HEK293 (cell line): Measurements from ENCODE around the gene CEP112.

Experiments
- CTCF ChIA-PET: fragments of 350-600 bp; formaldehyde crosslinking; extraction: SDS; loops from one replicate; lab custom pipeline; 2021; ENCODE audit warnings: antibody characterized with exemption; lab: Yijun Ruan, JAX
- POLR2A ChIA-PET: fragments of 300-600 bp; formaldehyde crosslinking; extraction: SDS; loops from one replicate; lab custom pipeline; 2020; ENCODE audit warnings: antibody characterized with exemption, inconsistent platforms; lab: Yijun Ruan, JAX
- H3K27ac ChIP-seq: fragments of 200-500 bp; sonication (Bioruptor generic); 2 replicates; pipeline ENCODE4 v1.5.1; 2014; ENCODE audit warnings: low read depth, low read length, control low read depth, inconsistent platforms; ENCODE audit errors: extremely low read depth
- H3K36me3 ChIP-seq, 2 experiments: fragments of 200-500 bp in 1 of 2; sonication (Bioruptor generic) in 1 of 2; 1 replicate in 1 of 2; 2 replicates in 1 of 2; pipeline ENCODE4 v1.5.1; 2014 to 2017; ENCODE audit warnings: inconsistent platforms in 2 of 2, low read length in 2 of 2; ENCODE audit not compliant: control insufficient read depth in 2 of 2, insufficient read depth in 1 of 2
- H3K4me1 ChIP-seq: fragments of 200-500 bp; sonication (Bioruptor generic); 2 replicates; pipeline ENCODE4 v1.5.1; 2014; ENCODE audit warnings: mild to moderate bottlenecking, low read length, inconsistent platforms; ENCODE audit not compliant: control insufficient read depth, insufficient read depth
- H3K4me3 ChIP-seq: 2 replicates; pipeline ENCODE4 v1.5.1; 2011; ENCODE audit warnings: low read depth, mild to moderate bottlenecking, control low read depth, low read length, moderate library complexity
- H3K9me3 ChIP-seq: fragments of 200-500 bp; sonication (Bioruptor generic); 2 replicates; pipeline ENCODE4 v1.5.1; 2014; ENCODE audit warnings: low read depth, low read length, inconsistent platforms; ENCODE audit not compliant: control insufficient read depth, insufficient read depth
- BCL11B ChIP-seq: fragments of 450-650 bp; formaldehyde crosslinking; IDR thresholded peaks from 2 replicates; pipeline ENCODE4 v1.5.1; 2016; ENCODE audit warnings: low read depth, missing biosample characterization, missing genetic modification characterization
- KLF7 ChIP-seq: fragments of 450-650 bp; formaldehyde crosslinking; IDR thresholded peaks from 2 replicates; pipeline ENCODE4 v1.5.1; 2016; ENCODE audit warnings: missing biosample characterization, missing genetic modification characterization, borderline replicate concordance
- OSR2 ChIP-seq: fragments of 450-650 bp; formaldehyde crosslinking; IDR thresholded peaks from 2 replicates; pipeline ENCODE4 v1.5.1; 2016; ENCODE audit warnings: missing biosample characterization, missing genetic modification characterization
- SALL2 ChIP-seq: fragments of 450-650 bp; formaldehyde crosslinking; IDR thresholded peaks from 2 replicates; pipeline ENCODE4 v1.5.0; 2017; ENCODE audit warnings: missing biosample characterization, mild to moderate bottlenecking, missing genetic modification characterization, borderline replicate concordance
- YY1 ChIP-seq: fragments of 450-650 bp; formaldehyde crosslinking; IDR thresholded peaks from 2 replicates; pipeline ENCODE4 v1.5.1; 2018; ENCODE audit warnings: missing biosample characterization, missing genetic modification characterization
- ZBTB1 ChIP-seq: fragments of 450-650 bp; formaldehyde crosslinking; IDR thresholded peaks from 2 replicates; pipeline ENCODE4 v1.5.1; 2016; ENCODE audit warnings: missing biosample characterization, missing genetic modification characterization
- ZNF10 ChIP-seq: fragments of 450-650 bp; formaldehyde crosslinking; IDR thresholded peaks from 2 replicates; pipeline ENCODE4 v1.5.1; 2017; ENCODE audit warnings: missing biosample characterization, missing genetic modification characterization
- ZNF114 ChIP-seq: fragments of 450-650 bp; formaldehyde crosslinking; IDR thresholded peaks from 2 replicates; pipeline ENCODE4 v1.5.0; 2017; ENCODE audit warnings: missing biosample characterization, missing genetic modification characterization
- ZNF132 ChIP-seq: fragments of 450-650 bp; formaldehyde crosslinking; IDR thresholded peaks from 2 replicates; pipeline ENCODE4 v1.5.1; 2017; ENCODE audit warnings: missing biosample characterization, missing genetic modification characterization, borderline replicate concordance
- ZNF274 ChIP-seq, 2 experiments: fragments of 200-500 bp in 1 of 2; fragments of 450-650 bp in 1 of 2; sonication (Bioruptor generic) in 1 of 2; formaldehyde crosslinking in 1 of 2; IDR thresholded peaks; 2 replicates each; pipeline versions ENCODE4 v1.5.1 to v1.6.1; 2014 to 2016; ENCODE audit warnings: borderline replicate concordance in 1 of 2, inconsistent platforms in 1 of 2, low read length in 1 of 2, missing biosample characterization in 1 of 2, missing genetic modification characterization in 1 of 2
- ZNF366 ChIP-seq: fragments of 450-650 bp; formaldehyde crosslinking; conservative IDR thresholded peaks from 2 replicates; pipeline ENCODE4 v1.5.1; 2016; ENCODE audit warnings: missing biosample characterization, missing genetic modification characterization
- ZNF404 ChIP-seq: fragments of 450-650 bp; formaldehyde crosslinking; IDR thresholded peaks from 2 replicates; pipeline ENCODE4 v1.5.1; 2017; ENCODE audit warnings: missing biosample characterization, missing genetic modification characterization
- ZNF426 ChIP-seq: fragments of 450-650 bp; formaldehyde crosslinking; IDR thresholded peaks from 2 replicates; pipeline ENCODE4 v1.5.1; 2017; ENCODE audit warnings: missing biosample characterization, missing genetic modification characterization, mild to moderate bottlenecking, inconsistent platforms, moderate library complexity
- ZNF548 ChIP-seq: fragments of 450-650 bp; formaldehyde crosslinking; IDR thresholded peaks from 2 replicates; pipeline ENCODE4 v1.5.1; 2016; ENCODE audit warnings: missing biosample characterization, missing genetic modification characterization
- ZNF549 ChIP-seq: fragments of 450-650 bp; IDR thresholded peaks from 2 replicates; pipeline ENCODE4 v1.5.1; 2018; ENCODE audit warnings: missing biosample characterization, missing genetic modification characterization, mild to moderate bottlenecking, inconsistent platforms, moderate library complexity
- ZNF560 ChIP-seq: fragments of 450-650 bp; formaldehyde crosslinking; IDR thresholded peaks from 2 replicates; pipeline ENCODE4 v1.5.1; 2017; ENCODE audit warnings: missing biosample characterization, missing genetic modification characterization, borderline replicate concordance
- ZNF621 ChIP-seq: fragments of 450-650 bp; formaldehyde crosslinking; IDR thresholded peaks from 2 replicates; pipeline ENCODE4 v1.5.1; 2017; ENCODE audit warnings: missing biosample characterization, missing genetic modification characterization
- ZNF626 ChIP-seq: fragments of 450-650 bp; sonication (Bioruptor Pico); formaldehyde crosslinking; IDR thresholded peaks from 2 replicates; pipeline ENCODE4 v1.5.1; 2018; ENCODE audit warnings: missing biosample characterization, missing genetic modification characterization, inconsistent platforms
- ZNF660 ChIP-seq: fragments of 450-650 bp; IDR thresholded peaks from 2 replicates; pipeline ENCODE4 v1.5.1; 2018; ENCODE audit warnings: missing biosample characterization, mild to moderate bottlenecking, missing genetic modification characterization
- ZNF670 ChIP-seq: fragments of 450-650 bp; formaldehyde crosslinking; IDR thresholded peaks from 2 replicates; pipeline ENCODE4 v1.5.1; 2016; ENCODE audit warnings: missing biosample characterization, missing genetic modification characterization, low read depth
- ZNF776 ChIP-seq: fragments of 450-650 bp; formaldehyde crosslinking; IDR thresholded peaks from 2 replicates; pipeline ENCODE4 v1.5.0; 2017; ENCODE audit warnings: missing biosample characterization, missing genetic modification characterization, borderline replicate concordance
- ZNF777 ChIP-seq: fragments of 450-650 bp; formaldehyde crosslinking; IDR thresholded peaks from 2 replicates; pipeline ENCODE4 v1.5.1; 2017; ENCODE audit warnings: missing biosample characterization, missing genetic modification characterization, borderline replicate concordance
- ZSCAN30 ChIP-seq: fragments of 450-650 bp; IDR thresholded peaks from 2 replicates; pipeline ENCODE4 v1.5.1; 2018; ENCODE audit warnings: missing biosample characterization, mild to moderate bottlenecking, missing genetic modification characterization, moderate library complexity
- TF ChIP-seq, protein P1 (sequence below): fragments of 450-650 bp; formaldehyde crosslinking; IDR thresholded peaks from 2 replicates; pipeline ENCODE4 v1.5.1; 2016; ENCODE audit warnings: missing biosample characterization, missing genetic modification characterization
- TF ChIP-seq, protein P2 (sequence below): fragments of 450-650 bp; formaldehyde crosslinking; IDR thresholded peaks from 2 replicates; pipeline ENCODE4 v1.5.1; 2016; ENCODE audit warnings: missing biosample characterization, missing genetic modification characterization
- TF ChIP-seq, protein P3 (sequence below): fragments of 450-650 bp; IDR thresholded peaks from 2 replicates; pipeline ENCODE4 v1.5.1; 2018; ENCODE audit warnings: missing biosample characterization, mild to moderate bottlenecking, missing genetic modification characterization
- TF ChIP-seq, protein P4 (sequence below): fragments of 450-650 bp; formaldehyde crosslinking; IDR thresholded peaks from 2 replicates; pipeline ENCODE4 v1.5.1; 2016; ENCODE audit warnings: missing biosample characterization, missing genetic modification characterization
- TF ChIP-seq, protein P5 (sequence below): IDR thresholded peaks from 2 replicates; pipeline ENCODE4 v1.6.1; 2011; ENCODE audit warnings: mild to moderate bottlenecking, low read depth, low read length, borderline replicate concordance

The CEP112 gene

DNA sequence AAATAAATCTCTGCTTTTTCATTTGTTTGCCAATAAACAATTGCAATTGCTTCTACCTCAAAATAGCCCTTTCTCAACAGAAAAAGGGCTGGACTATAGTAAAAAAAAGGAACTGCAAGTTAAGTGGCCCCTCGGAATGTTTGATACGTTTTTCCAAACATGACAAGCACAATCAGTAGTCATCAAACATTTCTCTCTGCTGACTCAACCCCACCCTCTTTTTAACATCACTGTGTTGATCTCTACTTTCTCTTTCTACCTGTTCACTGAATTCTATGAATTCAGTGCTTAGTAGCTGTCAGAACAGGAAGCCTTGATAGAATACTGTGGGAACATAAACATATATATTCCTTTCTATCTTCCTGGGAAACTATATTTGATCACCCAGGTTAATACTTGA lies 514.0 kb downstream of the CEP112 start:
- ChIA-PET CTCF (no interaction called here), POLR2A (no interaction called here)
- no peak for TF ChIP-seq YY1 (tag by site-specific recombination)
- TF ChIP-seq ZNF670 (tag by site-specific recombination), result no peak
- TF ChIP-seq BCL11B (tag by site-specific recombination), result no peak
- no peak for TF ChIP-seq KLF7 (tag by site-specific recombination)
- TF ChIP-seq ZBTB1 (tag by site-specific recombination), result no peak
- TF ChIP-seq ZNF132 (tag by site-specific recombination), result no peak
- TF ChIP-seq ZNF549 (tag by site-specific recombination), result no peak
- no peak for TF ChIP-seq ZNF404
- TF ChIP-seq ZNF114 (tag by site-specific recombination), result no peak
- TF ChIP-seq, protein P1, sequence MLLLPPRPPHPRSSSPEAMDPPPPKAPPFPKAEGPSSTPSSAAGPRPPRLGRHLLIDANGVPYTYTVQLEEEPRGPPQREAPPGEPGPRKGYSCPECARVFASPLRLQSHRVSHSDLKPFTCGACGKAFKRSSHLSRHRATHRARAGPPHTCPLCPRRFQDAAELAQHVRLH (tag by site-specific recombination), result no peak
- TF ChIP-seq, protein P2, sequence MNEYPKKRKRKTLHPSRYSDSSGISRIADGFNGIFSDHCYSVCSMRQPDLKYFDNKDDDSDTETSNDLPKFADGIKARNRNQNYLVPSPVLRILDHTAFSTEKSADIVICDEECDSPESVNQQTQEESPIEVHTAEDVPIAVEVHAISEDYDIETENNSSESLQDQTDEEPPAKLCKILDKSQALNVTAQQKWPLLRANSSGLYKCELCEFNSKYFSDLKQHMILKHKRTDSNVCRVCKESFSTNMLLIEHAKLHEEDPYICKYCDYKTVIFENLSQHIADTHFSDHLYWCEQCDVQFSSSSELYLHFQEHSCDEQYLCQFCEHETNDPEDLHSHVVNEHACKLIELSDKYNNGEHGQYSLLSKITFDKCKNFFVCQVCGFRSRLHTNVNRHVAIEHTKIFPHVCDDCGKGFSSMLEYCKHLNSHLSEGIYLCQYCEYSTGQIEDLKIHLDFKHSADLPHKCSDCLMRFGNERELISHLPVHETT, result no peak
- TF ChIP-seq SALL2, result no peak
- TF ChIP-seq ZNF660 (tag by site-specific recombination), result no peak
- no peak for TF ChIP-seq ZNF366 (tag by site-specific recombination)
- no peak for TF ChIP-seq ZNF626 (tag by site-specific recombination)
- H3K36me3 ChIP-seq, result no peaks in the 10 kb centered on the region
- H3K4me3 ChIP-seq, result no peak overlapping the region
- H3K27ac ChIP-seq, result no peak overlapping the region
- peaks cover 3% of the 10 kb centered on the region; the same call in 1 of the 2 replicates for H3K9me3 ChIP-seq
- H3K4me1 ChIP-seq, result no peaks in the 10 kb centered on the region

DNA sequence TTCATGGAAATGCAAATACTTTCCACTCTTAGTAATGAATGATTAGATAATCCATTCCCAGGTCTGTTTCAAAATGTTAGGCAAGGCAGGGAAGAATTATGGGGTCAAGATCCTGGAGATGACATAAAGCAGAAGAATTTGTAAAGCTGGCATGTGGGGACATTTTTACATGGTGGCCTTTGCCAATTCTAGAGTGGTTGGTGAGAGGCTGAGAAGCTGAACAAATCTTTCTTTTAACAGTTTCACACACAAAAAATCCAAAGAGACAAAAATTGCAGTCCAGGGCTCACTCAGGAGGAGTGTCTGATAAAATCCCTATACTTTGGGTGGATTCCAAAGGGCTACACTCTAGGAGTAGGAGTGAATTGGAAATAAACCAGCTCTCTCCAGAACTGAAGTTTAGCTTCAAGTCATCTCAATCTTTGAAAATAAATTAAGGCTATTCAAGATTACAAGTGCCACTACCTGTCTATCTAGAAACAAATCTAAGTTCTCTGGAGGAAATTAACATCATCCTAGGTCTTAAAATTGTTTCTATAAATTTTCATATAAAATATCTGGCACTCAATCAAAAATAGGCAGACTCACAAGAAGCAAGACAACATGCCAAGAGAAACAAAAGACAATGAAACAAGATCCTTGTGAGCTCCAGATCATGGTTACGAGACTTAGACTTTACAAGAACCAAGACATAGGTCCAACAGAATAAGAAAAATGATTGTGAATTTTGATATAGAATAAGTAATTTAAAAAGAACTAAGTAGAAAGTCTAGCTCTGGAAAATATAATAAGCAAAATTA lies 517.5 kb downstream of the CEP112 start:
- no peak overlapping the region for H3K27ac ChIP-seq
- POLR2A ChIA-PET, result no interaction called here
- CTCF ChIA-PET, result no interaction called here
- no peaks in the 10 kb centered on the region for H3K36me3 ChIP-seq
- H3K4me1 ChIP-seq, result no peaks in the 10 kb centered on the region
- peaks cover 3% of the 10 kb centered on the region; the same call in 1 of the 2 replicates for H3K9me3 ChIP-seq
- no peak overlapping the region for H3K4me3 ChIP-seq
- no peak for TF ChIP-seq ZNF777 (tag by site-specific recombination)
- TF ChIP-seq ZSCAN30, result no peak
- TF ChIP-seq ZNF560 (tag by site-specific recombination), result no peak
- TF ChIP-seq, protein P3, sequence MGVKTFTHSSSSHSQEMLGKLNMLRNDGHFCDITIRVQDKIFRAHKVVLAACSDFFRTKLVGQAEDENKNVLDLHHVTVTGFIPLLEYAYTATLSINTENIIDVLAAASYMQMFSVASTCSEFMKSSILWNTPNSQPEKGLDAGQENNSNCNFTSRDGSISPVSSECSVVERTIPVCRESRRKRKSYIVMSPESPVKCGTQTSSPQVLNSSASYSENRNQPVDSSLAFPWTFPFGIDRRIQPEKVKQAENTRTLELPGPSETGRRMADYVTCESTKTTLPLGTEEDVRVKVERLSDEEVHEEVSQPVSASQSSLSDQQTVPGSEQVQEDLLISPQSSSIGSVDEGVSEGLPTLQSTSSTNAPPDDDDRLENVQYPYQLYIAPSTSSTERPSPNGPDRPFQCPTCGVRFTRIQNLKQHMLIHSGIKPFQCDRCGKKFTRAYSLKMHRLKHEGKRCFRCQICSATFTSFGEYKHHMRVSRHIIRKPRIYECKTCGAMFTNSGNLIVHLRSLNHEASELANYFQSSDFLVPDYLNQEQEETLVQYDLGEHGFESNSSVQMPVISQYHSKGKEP (tag by site-specific recombination), result no peak
- no peak for TF ChIP-seq ZNF621 (tag by site-specific recombination)
- TF ChIP-seq ZNF426 (tag by site-specific recombination), result no peak
- TF ChIP-seq OSR2, result no peak
- no peak for TF ChIP-seq ZNF274 (IDR thresholded peaks at IDR 0.05; ENCODE audit: low read length)
- TF ChIP-seq ZNF274 (tag by site-specific recombination; IDR thresholded peaks at IDR 0.05; ENCODE audit: borderline replicate concordance), result no peak
- TF ChIP-seq, protein P4, sequence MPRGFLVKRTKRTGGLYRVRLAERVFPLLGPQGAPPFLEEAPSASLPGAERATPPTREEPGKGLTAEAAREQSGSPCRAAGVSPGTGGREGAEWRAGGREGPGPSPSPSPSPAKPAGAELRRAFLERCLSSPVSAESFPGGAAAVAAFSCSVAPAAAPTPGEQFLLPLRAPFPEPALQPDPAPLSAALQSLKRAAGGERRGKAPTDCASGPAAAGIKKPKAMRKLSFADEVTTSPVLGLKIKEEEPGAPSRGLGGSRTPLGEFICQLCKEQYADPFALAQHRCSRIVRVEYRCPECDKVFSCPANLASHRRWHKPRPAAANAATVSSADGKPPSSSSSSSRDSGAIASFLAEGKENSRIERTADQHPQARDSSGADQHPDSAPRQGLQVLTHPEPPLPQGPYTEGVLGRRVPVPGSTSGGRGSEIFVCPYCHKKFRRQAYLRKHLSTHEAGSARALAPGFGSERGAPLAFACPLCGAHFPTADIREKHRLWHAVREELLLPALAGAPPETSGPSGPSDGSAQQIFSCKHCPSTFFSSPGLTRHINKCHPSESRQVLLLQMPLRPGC, result no peak
- TF ChIP-seq, protein P5, sequence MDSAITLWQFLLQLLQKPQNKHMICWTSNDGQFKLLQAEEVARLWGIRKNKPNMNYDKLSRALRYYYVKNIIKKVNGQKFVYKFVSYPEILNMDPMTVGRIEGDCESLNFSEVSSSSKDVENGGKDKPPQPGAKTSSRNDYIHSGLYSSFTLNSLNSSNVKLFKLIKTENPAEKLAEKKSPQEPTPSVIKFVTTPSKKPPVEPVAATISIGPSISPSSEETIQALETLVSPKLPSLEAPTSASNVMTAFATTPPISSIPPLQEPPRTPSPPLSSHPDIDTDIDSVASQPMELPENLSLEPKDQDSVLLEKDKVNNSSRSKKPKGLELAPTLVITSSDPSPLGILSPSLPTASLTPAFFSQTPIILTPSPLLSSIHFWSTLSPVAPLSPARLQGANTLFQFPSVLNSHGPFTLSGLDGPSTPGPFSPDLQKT, result no peak
- TF ChIP-seq ZNF776, result no peak
- TF ChIP-seq ZNF548 (tag by site-specific recombination), result no peak
- TF ChIP-seq ZNF10 (tag by site-specific recombination), result no peak
